K562 (cell line): ENCODE measurements around the gene ZFP30. TPM values are rescaled to one million over a fixed set of nuclear protein-coding genes. Genes with fewer than 3 reads are reported as not detected.

Experiments
- FIP1L1 ChIP-seq: fragments of 200-400 bp; formaldehyde crosslinking; IDR thresholded peaks from 2 replicates; pipeline ENCODE4 v1.6.1; 2018; ENCODE audit warnings: mild to moderate bottlenecking, low read depth, low read length; ENCODE audit not compliant: poor library complexity, severe bottlenecking
- KLF13 ChIP-seq: fragments of 450-650 bp; IDR thresholded peaks from 2 replicates; pipeline ENCODE4 v1.6.1; 2016; ENCODE audit warnings: missing genetic modification characterization, low read depth, mild to moderate bottlenecking, missing compliant biosample characterization, moderate library complexity, borderline replicate concordance
- MCM5 ChIP-seq: fragments of 450-650 bp; IDR thresholded peaks from 2 replicates; pipeline ENCODE4 v1.6.1; 2016; ENCODE audit warnings: low read depth
- MEF2A ChIP-seq: IDR thresholded peaks from 2 replicates; pipeline ENCODE4 v1.6.1; 2011; ENCODE audit warnings: low read depth, mild to moderate bottlenecking, low read length, moderate library complexity; ENCODE audit not compliant: control insufficient read depth
- POLR2A ChIP-seq: fragments of 450-650 bp; conservative IDR thresholded peaks from 2 replicates; pipeline ENCODE4 v1.6.1; 2016
- ZFX ChIP-seq: sonication (generic); formaldehyde crosslinking; IDR thresholded peaks from 2 replicates; pipeline ENCODE4 v1.8.0; 2022; ENCODE audit warnings: mild to moderate bottlenecking, missing genetic modification reagents, moderate library complexity
- polyA plus RNA-seq, 8 experiments: library from polyadenylated mRNA; depleted of rRNA in 4 of 8; stranded (reverse) in 5 of 8; unstranded in 3 of 8; fragments of >200 nt; fragmentation: Nextera tagmentation in 2 of 8; fragmentation: Illumina TruSeq in 1 of 8; extraction: Ambion mirVana in 2 of 8; extraction: Trizol in 1 of 8; gene quantifications; 2 replicates each; pipeline versions ENCODE4 v1.2.1 to v1.2.3, GENCODE V29; 2011 to 2014; ENCODE audit warnings: inconsistent platforms in 1 of 8, missing spikeins in 1 of 8
- total RNA-seq, 7 experiments: library from RNA; depleted of rRNA in 6 of 7; stranded (reverse); fragments of >200 nt in 6 of 7; fragmentation: Illumina TruSeq in 2 of 7; extraction: Trizol in 2 of 7; gene quantifications; 2 replicates each; pipeline versions ENCODE4 v1.2.1 to v1.2.3, GENCODE V29; 2011 to 2021; ENCODE audit warnings: low replicate concordance in 1 of 7
- TF ChIP-seq, protein P1 (sequence below): fragments of 200-600 bp; sonication (generic); IDR thresholded peaks from one replicate; pipeline ENCODE4 v1.6.1; 2012; ENCODE audit warnings: mild to moderate bottlenecking, low read depth, low read length, inconsistent platforms
- TF ChIP-seq, protein P2 (sequence below), 2 experiments: fragments of 450-650 bp in 1 of 2; IDR thresholded peaks; 2 replicates each; pipeline ENCODE4 v1.6.1; 2011 to 2017; ENCODE audit warnings: low read depth in 2 of 2, antibody characterized with exemption in 1 of 2, borderline replicate concordance in 1 of 2, low read length in 1 of 2, mild to moderate bottlenecking in 1 of 2, mixed read lengths in 1 of 2; ENCODE audit not compliant: control insufficient read depth in 1 of 2
- TF ChIP-seq, protein P3 (sequence below): fragments of 450-650 bp; formaldehyde crosslinking; IDR thresholded peaks from 2 replicates; pipeline ENCODE4 v1.4.0; 2020; ENCODE audit warnings: mild to moderate bottlenecking, mixed read lengths

Gene ZFP30
- total and polyA plus RNA-seq, 9 of the 15 experiments (the other 6 are each of a cell fraction or from before 2014, with no cell fraction given) = 1.1 to 11.3 (median 4.9) TPM

DNA sequence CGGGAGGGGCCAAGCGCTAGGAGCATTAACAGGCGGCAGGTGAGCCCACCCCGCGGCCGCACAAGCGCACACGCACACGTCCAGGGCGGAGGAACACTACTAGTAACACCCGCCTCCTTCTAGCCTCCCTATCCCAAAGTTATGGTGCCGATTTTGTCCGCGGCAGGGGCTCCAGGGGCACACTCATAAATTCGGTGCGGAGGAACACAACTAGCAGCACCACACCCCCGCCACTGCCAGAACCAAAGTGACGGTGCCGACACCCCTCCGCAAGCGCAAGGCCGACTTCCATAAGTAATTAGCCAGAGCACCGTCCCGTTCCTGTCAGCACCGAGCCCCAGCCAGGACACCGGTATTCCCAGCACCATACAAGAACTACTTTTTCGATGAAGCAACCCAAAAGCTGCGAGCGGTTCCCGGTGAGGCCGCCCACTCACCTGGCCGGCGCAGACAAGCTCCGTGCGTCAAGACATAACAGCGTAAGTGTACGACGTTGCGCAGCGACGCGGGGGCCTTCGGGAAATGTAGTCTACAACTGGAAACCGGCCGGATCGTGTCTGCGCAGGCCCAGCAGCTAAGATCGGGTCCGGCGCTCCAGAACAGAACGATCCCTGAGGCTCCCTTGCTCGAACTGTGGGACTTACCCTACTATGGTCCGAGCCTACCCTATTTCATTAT is 60.8 kb downstream of the ZFP30 start, which contains the start of the genes ZNF540 and ZNF571 (continued):
- TF ChIP-seq, protein P1, sequence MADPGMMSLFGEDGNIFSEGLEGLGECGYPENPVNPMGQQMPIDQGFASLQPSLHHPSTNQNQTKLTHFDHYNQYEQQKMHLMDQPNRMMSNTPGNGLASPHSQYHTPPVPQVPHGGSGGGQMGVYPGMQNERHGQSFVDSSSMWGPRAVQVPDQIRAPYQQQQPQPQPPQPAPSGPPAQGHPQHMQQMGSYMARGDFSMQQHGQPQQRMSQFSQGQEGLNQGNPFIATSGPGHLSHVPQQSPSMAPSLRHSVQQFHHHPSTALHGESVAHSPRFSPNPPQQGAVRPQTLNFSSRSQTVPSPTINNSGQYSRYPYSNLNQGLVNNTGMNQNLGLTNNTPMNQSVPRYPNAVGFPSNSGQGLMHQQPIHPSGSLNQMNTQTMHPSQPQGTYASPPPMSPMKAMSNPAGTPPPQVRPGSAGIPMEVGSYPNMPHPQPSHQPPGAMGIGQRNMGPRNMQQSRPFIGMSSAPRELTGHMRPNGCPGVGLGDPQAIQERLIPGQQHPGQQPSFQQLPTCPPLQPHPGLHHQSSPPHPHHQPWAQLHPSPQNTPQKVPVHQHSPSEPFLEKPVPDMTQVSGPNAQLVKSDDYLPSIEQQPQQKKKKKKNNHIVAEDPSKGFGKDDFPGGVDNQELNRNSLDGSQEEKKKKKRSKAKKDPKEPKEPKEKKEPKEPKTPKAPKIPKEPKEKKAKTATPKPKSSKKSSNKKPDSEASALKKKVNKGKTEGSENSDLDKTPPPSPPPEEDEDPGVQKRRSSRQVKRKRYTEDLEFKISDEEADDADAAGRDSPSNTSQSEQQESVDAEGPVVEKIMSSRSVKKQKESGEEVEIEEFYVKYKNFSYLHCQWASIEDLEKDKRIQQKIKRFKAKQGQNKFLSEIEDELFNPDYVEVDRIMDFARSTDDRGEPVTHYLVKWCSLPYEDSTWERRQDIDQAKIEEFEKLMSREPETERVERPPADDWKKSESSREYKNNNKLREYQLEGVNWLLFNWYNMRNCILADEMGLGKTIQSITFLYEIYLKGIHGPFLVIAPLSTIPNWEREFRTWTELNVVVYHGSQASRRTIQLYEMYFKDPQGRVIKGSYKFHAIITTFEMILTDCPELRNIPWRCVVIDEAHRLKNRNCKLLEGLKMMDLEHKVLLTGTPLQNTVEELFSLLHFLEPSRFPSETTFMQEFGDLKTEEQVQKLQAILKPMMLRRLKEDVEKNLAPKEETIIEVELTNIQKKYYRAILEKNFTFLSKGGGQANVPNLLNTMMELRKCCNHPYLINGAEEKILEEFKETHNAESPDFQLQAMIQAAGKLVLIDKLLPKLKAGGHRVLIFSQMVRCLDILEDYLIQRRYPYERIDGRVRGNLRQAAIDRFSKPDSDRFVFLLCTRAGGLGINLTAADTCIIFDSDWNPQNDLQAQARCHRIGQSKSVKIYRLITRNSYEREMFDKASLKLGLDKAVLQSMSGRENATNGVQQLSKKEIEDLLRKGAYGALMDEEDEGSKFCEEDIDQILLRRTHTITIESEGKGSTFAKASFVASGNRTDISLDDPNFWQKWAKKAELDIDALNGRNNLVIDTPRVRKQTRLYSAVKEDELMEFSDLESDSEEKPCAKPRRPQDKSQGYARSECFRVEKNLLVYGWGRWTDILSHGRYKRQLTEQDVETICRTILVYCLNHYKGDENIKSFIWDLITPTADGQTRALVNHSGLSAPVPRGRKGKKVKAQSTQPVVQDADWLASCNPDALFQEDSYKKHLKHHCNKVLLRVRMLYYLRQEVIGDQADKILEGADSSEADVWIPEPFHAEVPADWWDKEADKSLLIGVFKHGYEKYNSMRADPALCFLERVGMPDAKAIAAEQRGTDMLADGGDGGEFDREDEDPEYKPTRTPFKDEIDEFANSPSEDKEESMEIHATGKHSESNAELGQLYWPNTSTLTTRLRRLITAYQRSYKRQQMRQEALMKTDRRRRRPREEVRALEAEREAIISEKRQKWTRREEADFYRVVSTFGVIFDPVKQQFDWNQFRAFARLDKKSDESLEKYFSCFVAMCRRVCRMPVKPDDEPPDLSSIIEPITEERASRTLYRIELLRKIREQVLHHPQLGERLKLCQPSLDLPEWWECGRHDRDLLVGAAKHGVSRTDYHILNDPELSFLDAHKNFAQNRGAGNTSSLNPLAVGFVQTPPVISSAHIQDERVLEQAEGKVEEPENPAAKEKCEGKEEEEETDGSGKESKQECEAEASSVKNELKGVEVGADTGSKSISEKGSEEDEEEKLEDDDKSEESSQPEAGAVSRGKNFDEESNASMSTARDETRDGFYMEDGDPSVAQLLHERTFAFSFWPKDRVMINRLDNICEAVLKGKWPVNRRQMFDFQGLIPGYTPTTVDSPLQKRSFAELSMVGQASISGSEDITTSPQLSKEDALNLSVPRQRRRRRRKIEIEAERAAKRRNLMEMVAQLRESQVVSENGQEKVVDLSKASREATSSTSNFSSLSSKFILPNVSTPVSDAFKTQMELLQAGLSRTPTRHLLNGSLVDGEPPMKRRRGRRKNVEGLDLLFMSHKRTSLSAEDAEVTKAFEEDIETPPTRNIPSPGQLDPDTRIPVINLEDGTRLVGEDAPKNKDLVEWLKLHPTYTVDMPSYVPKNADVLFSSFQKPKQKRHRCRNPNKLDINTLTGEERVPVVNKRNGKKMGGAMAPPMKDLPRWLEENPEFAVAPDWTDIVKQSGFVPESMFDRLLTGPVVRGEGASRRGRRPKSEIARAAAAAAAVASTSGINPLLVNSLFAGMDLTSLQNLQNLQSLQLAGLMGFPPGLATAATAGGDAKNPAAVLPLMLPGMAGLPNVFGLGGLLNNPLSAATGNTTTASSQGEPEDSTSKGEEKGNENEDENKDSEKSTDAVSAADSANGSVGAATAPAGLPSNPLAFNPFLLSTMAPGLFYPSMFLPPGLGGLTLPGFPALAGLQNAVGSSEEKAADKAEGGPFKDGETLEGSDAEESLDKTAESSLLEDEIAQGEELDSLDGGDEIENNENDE = no peak
- TF ChIP-seq, protein P2, sequence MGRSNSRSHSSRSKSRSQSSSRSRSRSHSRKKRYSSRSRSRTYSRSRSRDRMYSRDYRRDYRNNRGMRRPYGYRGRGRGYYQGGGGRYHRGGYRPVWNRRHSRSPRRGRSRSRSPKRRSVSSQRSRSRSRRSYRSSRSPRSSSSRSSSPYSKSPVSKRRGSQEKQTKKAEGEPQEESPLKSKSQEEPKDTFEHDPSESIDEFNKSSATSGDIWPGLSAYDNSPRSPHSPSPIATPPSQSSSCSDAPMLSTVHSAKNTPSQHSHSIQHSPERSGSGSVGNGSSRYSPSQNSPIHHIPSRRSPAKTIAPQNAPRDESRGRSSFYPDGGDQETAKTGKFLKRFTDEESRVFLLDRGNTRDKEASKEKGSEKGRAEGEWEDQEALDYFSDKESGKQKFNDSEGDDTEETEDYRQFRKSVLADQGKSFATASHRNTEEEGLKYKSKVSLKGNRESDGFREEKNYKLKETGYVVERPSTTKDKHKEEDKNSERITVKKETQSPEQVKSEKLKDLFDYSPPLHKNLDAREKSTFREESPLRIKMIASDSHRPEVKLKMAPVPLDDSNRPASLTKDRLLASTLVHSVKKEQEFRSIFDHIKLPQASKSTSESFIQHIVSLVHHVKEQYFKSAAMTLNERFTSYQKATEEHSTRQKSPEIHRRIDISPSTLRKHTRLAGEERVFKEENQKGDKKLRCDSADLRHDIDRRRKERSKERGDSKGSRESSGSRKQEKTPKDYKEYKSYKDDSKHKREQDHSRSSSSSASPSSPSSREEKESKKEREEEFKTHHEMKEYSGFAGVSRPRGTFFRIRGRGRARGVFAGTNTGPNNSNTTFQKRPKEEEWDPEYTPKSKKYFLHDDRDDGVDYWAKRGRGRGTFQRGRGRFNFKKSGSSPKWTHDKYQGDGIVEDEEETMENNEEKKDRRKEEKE (IDR thresholded peaks at IDR 0.05; ENCODE audit: borderline replicate concordance in 1 of 2, control insufficient read depth in 1 of 2, low read depth in 2 of 2, low read length in 1 of 2) = no peak
- TF ChIP-seq POLR2A = 0 out of 2 replicates have a peak, but pooled peaks have one; percentile 43
- no peak for TF ChIP-seq MCM5
- TF ChIP-seq KLF13 (tag) = peak; percentile 56; the same call in 1 of the 2 replicates
- TF ChIP-seq ZFX (CRISPR knock-in tag) = no peak
- TF ChIP-seq, protein P3, sequence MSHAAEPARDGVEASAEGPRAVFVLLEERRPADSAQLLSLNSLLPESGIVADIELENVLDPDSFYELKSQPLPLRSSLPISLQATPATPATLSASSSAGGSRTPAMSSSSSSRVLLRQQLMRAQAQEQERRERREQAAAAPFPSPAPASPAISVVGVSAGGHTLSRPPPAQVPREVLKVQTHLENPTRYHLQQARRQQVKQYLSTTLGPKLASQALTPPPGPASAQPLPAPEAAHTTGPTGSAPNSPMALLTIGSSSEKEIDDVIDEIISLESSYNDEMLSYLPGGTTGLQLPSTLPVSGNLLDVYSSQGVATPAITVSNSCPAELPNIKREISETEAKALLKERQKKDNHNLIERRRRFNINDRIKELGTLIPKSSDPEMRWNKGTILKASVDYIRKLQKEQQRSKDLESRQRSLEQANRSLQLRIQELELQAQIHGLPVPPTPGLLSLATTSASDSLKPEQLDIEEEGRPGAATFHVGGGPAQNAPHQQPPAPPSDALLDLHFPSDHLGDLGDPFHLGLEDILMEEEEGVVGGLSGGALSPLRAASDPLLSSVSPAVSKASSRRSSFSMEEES (CRISPR knock-in tag) = no peak
- TF ChIP-seq FIP1L1 = no peak
- TF ChIP-seq MEF2A = no peak
